Measurements from ENCODE around the gene TASOR2. TPM values are rescaled to one million over a fixed set of nuclear protein-coding genes. Genes with fewer than 3 reads are reported as not detected.

Gene TASOR2
- total and polyA plus RNA-seq, 9 of the 15 experiments (the other 6 are each of a cell fraction or from before 2014, with no cell fraction given) = 12.7 to 75.3 (median 52.3) TPM

GRCh38 chr10:5684318-5684970, at the start of gene TASOR2 (continued):
- no peak for TF ChIP-seq CTCFL (IDR thresholded peaks at IDR 0.05; ENCODE audit: borderline replicate concordance, insufficient read depth, low read depth, low read length, poor library complexity, severe bottlenecking)
- no peak for TF ChIP-seq ELF4 (CRISPR knock-in tag; IDR thresholded peaks at IDR 0.05)
- TF ChIP-seq SAFB2 (IDR thresholded peaks at IDR 0.05; ENCODE audit: borderline replicate concordance, low read depth, low read length, severe bottlenecking) = no peak
- peak; percentile 75 for TF ChIP-seq EP400 (IDR thresholded peaks at IDR 0.05)
- TF ChIP-seq ZNF12 (CRISPR knock-in tag; IDR thresholded peaks at IDR 0.05) = peak; percentile 58; the same call in 1 of the 2 replicates
- no peak for TF ChIP-seq TSC22D4 (tag; IDR thresholded peaks at IDR 0.05)
- TF ChIP-seq CREB3 (tag; conservative IDR thresholded peaks at IDR 0.05; ENCODE audit: low read depth) = peak; percentile 96
- TF ChIP-seq STAT5A (IDR thresholded peaks at IDR 0.05; ENCODE audit: borderline replicate concordance, low read length) = no peak
- TF ChIP-seq HDAC1 (IDR thresholded peaks at IDR 0.05) = peak in 1 of 2 experiments; percentile 71; a peak in 1 of 4 replicates
- peak; percentile 71; the same call in 1 of the 2 replicates for TF ChIP-seq ATF7 (IDR thresholded peaks at IDR 0.05)
- TF ChIP-seq SRSF1 (IDR thresholded peaks at IDR 0.05; ENCODE audit: low read depth, low read length) = no peak
- no peak for TF ChIP-seq ZC3H8 (IDR thresholded peaks at IDR 0.05)
- no peak for TF ChIP-seq ZNF584 (CRISPR knock-in tag; IDR thresholded peaks at IDR 0.05; ENCODE audit: low read depth)
- TF ChIP-seq ZNF408 (CRISPR knock-in tag; IDR thresholded peaks at IDR 0.05; ENCODE audit: low read depth) = no peak
- peak; percentile 47; the same call in 1 of the 2 replicates for TF ChIP-seq ZNF124 (CRISPR knock-in tag; IDR thresholded peaks at IDR 0.05)
- no peak for TF ChIP-seq ADNP (tag; IDR thresholded peaks at IDR 0.05)
- TF ChIP-seq BRF1 (IDR thresholded peaks at IDR 0.05; ENCODE audit: borderline replicate concordance, extremely low read depth, insufficient read length) = no peak
- peak in 1 of 2 experiments; percentile 22; a peak in 1 of 4 replicates for TF ChIP-seq MLLT1 (IDR thresholded peaks at IDR 0.05)
- no peak; the same call in 1 of the 2 replicates for TF ChIP-seq IFI16 (CRISPR knock-in tag; IDR thresholded peaks at IDR 0.05)
- no peak for TF ChIP-seq TRIM25 (IDR thresholded peaks at IDR 0.05; ENCODE audit: borderline replicate concordance)
- TF ChIP-seq E2F1 (CRISPR knock-in tag; IDR thresholded peaks at IDR 0.05) = 0 out of 2 replicates have a peak, but pooled peaks have one; percentile 31

Data from K562 (cell line).